GM19099 (cell line): Measurements from ENCODE around the gene SPRED3.

ENCODE experiments used
- POLR2A ChIP-seq: IDR thresholded peaks from 3 replicates; pipeline ENCODE4 v1.6.1; 2011; ENCODE audit warnings: low read depth; ENCODE audit not compliant: insufficient read length; ENCODE audit errors: extremely low read depth

Gene SPRED3

GRCh38 chr19:38385057-38385803 lies 3.3 kb upstream of the SPRED3 start:
- TF ChIP-seq POLR2A = no peak

- no peak for TF ChIP-seq POLR2A
Measured at GRCh38 chr19:38385804-38386257, 2.7 kb upstream of the SPRED3 start.

- no peak for TF ChIP-seq POLR2A
Measured at GRCh38 chr19:38386300-38386970, 2.1 kb upstream of the SPRED3 start.

- TF ChIP-seq POLR2A = no peak
Measured at GRCh38 chr19:38386971-38387549, 1.4 kb upstream of the SPRED3 start.

- no peak for TF ChIP-seq POLR2A
Measured at GRCh38 chr19:38387550-38388348, 748 bp upstream of the SPRED3 start, which contains the start of gene GGN. TSS of gene GGN (minus strand) at chr19:38388034. CDS start at chr19:38387261, 773 bp downstream.

GRCh38 chr19:38389101-38389925 lies 816 bp downstream of the SPRED3 start:
- no peak for TF ChIP-seq POLR2A

- TF ChIP-seq POLR2A = no peak
Measured at GRCh38 chr19:38389957-38390924, 1.7 kb downstream of the SPRED3 start.

GRCh38 chr19:38391911-38392464 lies 3.5 kb downstream of the SPRED3 start:
- TF ChIP-seq POLR2A = no peak

GRCh38 chr19:38392707-38393308 lies 4.3 kb downstream of the SPRED3 start:
- no peak for TF ChIP-seq POLR2A

- TF ChIP-seq POLR2A = no peak
Measured at GRCh38 chr19:38394488-38394887, 6.0 kb downstream of the SPRED3 start.

- no peak for TF ChIP-seq POLR2A
Measured at GRCh38 chr19:38395381-38396114, 7.1 kb downstream of the SPRED3 start.

- no peak for TF ChIP-seq POLR2A
Measured at GRCh38 chr19:38399081-38399480, 10.6 kb downstream of the SPRED3 start.

- TF ChIP-seq POLR2A = no peak
Measured at GRCh38 chr19:38399537-38399936, 11.0 kb downstream of the SPRED3 start.
